Right lobe of liver (tissue), 6 donors: ENCODE results near the gene IPCEF1. TPM values are rescaled to one million over a fixed set of nuclear protein-coding genes. Genes with fewer than 3 reads are reported as not detected.
A peak's percentile ranks its signal among the peaks of the same experiment; 100 is the strongest.

Experiments
- ATAC-seq, 4 donors: fragments of 200-7000 bp; cut with Tn5 transposase; one replicate each; pipeline ENCODE4 v1.9.1; 2020; ENCODE audit warnings: mild to moderate bottlenecking in 4 of 4, moderate library complexity in 4 of 4
- DNase-seq, 3 donors: peaks; one replicate each; pipeline ENCODE4 v3.0.0-alpha.2; 2020
- H3K27ac ChIP-seq, 3 donors: fragments of 200-600 bp; one replicate each; pipeline ENCODE4 v1.8.0; 2022
- H3K27me3 ChIP-seq, 2 donors: fragments of 200-600 bp; one replicate each; pipeline ENCODE4 v1.8.0; 2022
- H3K36me3 ChIP-seq, 4 donors: fragments of 200-600 bp; sonication (generic) in 1 of 4; one replicate each; pipeline versions ENCODE4 v1.5.1 to v1.8.0; 2017 to 2022; ENCODE audit warnings: control low read depth in 1 of 4
- H3K4me1 ChIP-seq, 4 donors: fragments of 200-600 bp; sonication (generic) in 1 of 4; one replicate each; pipeline versions ENCODE4 v1.5.1 to v1.8.0; 2017 to 2022; ENCODE audit warnings: control low read depth in 1 of 4
- H3K4me3 ChIP-seq, 3 donors: fragments of 200-600 bp; one replicate each; pipeline ENCODE4 v1.8.0; 2022
- H3K9me3 ChIP-seq, 4 donors: fragments of 200-600 bp; sonication (generic) in 1 of 4; one replicate each; pipeline versions ENCODE4 v1.5.1 to v1.8.0; 2017 to 2022; ENCODE audit warnings: control low read depth in 1 of 4
- CTCF ChIP-seq, 4 donors: fragments of 200-600 bp in 3 of 4; fragments of 450-650 bp in 1 of 4; IDR thresholded peaks; one replicate each; pipeline versions ENCODE4 v1.5.1 to v1.8.0; 2016 to 2022; ENCODE audit warnings: antibody characterized with exemption in 4 of 4, mild to moderate bottlenecking in 2 of 4
- POLR2A ChIP-seq: fragments of 450-650 bp; IDR thresholded peaks from one replicate; pipeline ENCODE4 v1.6.1; 2017; ENCODE audit warnings: antibody characterized with exemption, mild to moderate bottlenecking
- WGBS: methylation state at CpG from one replicate; pipeline ENCODE4 v1.1.6; 2018; ENCODE audit warnings: low coverage, low lambda C conversion rate; ENCODE audit not compliant: insufficient coverage; ENCODE audit errors: missing lambda C conversion rate; 5-methylcytosine and 5-hydroxymethylcytosine counted together
- intact Hi-C, 2 donors: fragments of 100-400 bp; cut with DNase I; formaldehyde crosslinking; loops; one replicate each; pipeline versions ENCODE4 v1.11.2 to v1.14.1; 2022
- total RNA-seq, 6 experiments: library from RNA; depleted of rRNA in 2 of 6; stranded (reverse); fragments of >200 nt in 2 of 6; fragmentation: NEBNext Ultra II Directional in 3 of 6; extraction: Animal tissue kit (Norgen Biotek cat#: 25700) in 3 of 6; gene quantifications; one replicate each; pipeline versions ENCODE4 v1.1.0 to v1.2.4, GENCODE V29; 2016 to 2023
- donor health status: DM: no; HTN: yes; CAD: no.
- donor health status: DM: no; HTN: no; CAD: no.
- donor health status: DM: no; HTN: no; CAD: no.
- donor health status: DM: no; HTN: yes; CAD: no.
- donor health status: DM: no; HTN: yes; CAD: no.

Gene IPCEF1
- total RNA-seq, 6 experiments from 2014 or later = 0.90 to 3.0 (median 1.4) TPM

- Histone ChIP-seq H3K36me3 (no peaks in the 10 kb centered on the region), H3K4me3 (no peak overlapping the region), H3K9me3 (no peaks in the 10 kb centered on the region), H3K4me1 (no peaks in the 10 kb centered on the region), H3K27ac (no peak overlapping the region), H3K27me3 (no peaks in the 10 kb centered on the region)
- no peak for TF ChIP-seq POLR2A
- no peak for TF ChIP-seq CTCF (IDR thresholded peaks at IDR 0.05)
- DNase-seq = no peak
- WGBS = 56% methylated on average over 1 of the region's 1 CpG
- ATAC-seq = peak; percentile 48 to 77 (median 60)
- intact Hi-C loops = no loop called here
Observed at GRCh38 chr6:154257067-154257466, 99.5 kb downstream of the IPCEF1 start.

GRCh38 chr6:154252678-154253077 is 103.9 kb downstream of the IPCEF1 start:
- TF ChIP-seq POLR2A (no peak), CTCF (IDR thresholded peaks at IDR 0.05) (no peak)
- intact Hi-C loops = no loop called here
- no peak overlapping the region for H3K27ac ChIP-seq
- no peaks in the 10 kb centered on the region for H3K27me3 ChIP-seq
- 37% methylated on average over 3 of the region's 3 CpGs for WGBS
- ATAC-seq = peak in 2 of 4 donors; percentile 16 to 38
- DNase-seq = no peak
- no peaks in the 10 kb centered on the region for H3K36me3 ChIP-seq
- H3K9me3 ChIP-seq = no peaks in the 10 kb centered on the region
- no peak overlapping the region for H3K4me3 ChIP-seq
- no peaks in the 10 kb centered on the region for H3K4me1 ChIP-seq

- Histone ChIP-seq H3K4me1 (no peaks in the 10 kb centered on the region), H3K4me3 (no peak overlapping the region), H3K27ac (no peak overlapping the region), H3K27me3 (no peaks in the 10 kb centered on the region), H3K36me3 (no peaks in the 10 kb centered on the region), H3K9me3 (no peaks in the 10 kb centered on the region)
- intact Hi-C loops = no loop called here
- DNase-seq (no peak), ATAC-seq (no peak)
- 58% methylated on average over 4 of the region's 4 CpGs for WGBS
- TF ChIP-seq POLR2A (no peak), CTCF (IDR thresholded peaks at IDR 0.05) (no peak)
Observed at GRCh38 chr6:154251116-154251515, 105.5 kb downstream of the IPCEF1 start.

GRCh38 chr6:154249499-154250298 is 106.9 kb downstream of the IPCEF1 start:
- WGBS = 50% methylated on average over 5 of the region's 8 CpGs
- Histone ChIP-seq H3K4me1 (no peaks in the 10 kb centered on the region), H3K27me3 (no peaks in the 10 kb centered on the region), H3K36me3 (no peaks in the 10 kb centered on the region), H3K27ac (no peak overlapping the region), H3K9me3 (no peaks in the 10 kb centered on the region), H3K4me3 (no peak overlapping the region)
- DNase-seq = no peak
- peak in 3 of 4 donors; percentile 17 to 33 (median 31) for ATAC-seq
- TF ChIP-seq CTCF (IDR thresholded peaks at IDR 0.05) (no peak), POLR2A (no peak)
- intact Hi-C loops = no loop called here
